Smooth muscle cell (in vitro differentiated cells): ENCODE measurements around the gene DLG2. TPM values are rescaled to one million over a fixed set of nuclear protein-coding genes. Genes with fewer than 3 reads are reported as not detected.

Experiments
- DNase-seq: peaks from one replicate; lab custom pipeline; 2025; ENCODE audit not compliant: unreplicated experiment; lab: John Stamatoyannopoulos, UW
- H2AFZ ChIP-seq: fragments of 200-600 bp; sonication (generic); 2 replicates; pipeline ENCODE4 v1.6.0; 2016; ENCODE audit warnings: antibody characterized with exemption, low read depth, mild to moderate bottlenecking
- H3F3A ChIP-seq: fragments of 200-600 bp; sonication (generic); 2 replicates; pipeline ENCODE4 v1.6.0; 2017; ENCODE audit warnings: antibody characterized with exemption, low read depth
- H3K27ac ChIP-seq: fragments of 200-600 bp; sonication (generic); 2 replicates; pipeline ENCODE4 v1.5.1; 2016; ENCODE audit warnings: low read depth, mild to moderate bottlenecking
- H3K27me3 ChIP-seq: fragments of 200-600 bp; sonication (generic); 2 replicates; pipeline ENCODE4 v1.6.1; 2016; ENCODE audit warnings: low read depth, mild to moderate bottlenecking
- H3K36me3 ChIP-seq: fragments of 200-600 bp; sonication (generic); 2 replicates; pipeline ENCODE4 v1.5.1; 2016; ENCODE audit warnings: low read depth
- H3K4me1 ChIP-seq: fragments of 200-600 bp; sonication (generic); 2 replicates; pipeline ENCODE4 v1.5.1; 2016; ENCODE audit warnings: low read depth
- H3K4me2 ChIP-seq: fragments of 200-600 bp; sonication (generic); 2 replicates; pipeline ENCODE4 v1.6.0; 2016; ENCODE audit warnings: mild to moderate bottlenecking
- H3K4me3 ChIP-seq: fragments of 200-600 bp; sonication (generic); 2 replicates; pipeline ENCODE4 v1.5.1; 2016; ENCODE audit warnings: mild to moderate bottlenecking
- H3K79me2 ChIP-seq: fragments of 200-600 bp; sonication (generic); 2 replicates; pipeline ENCODE4 v1.6.0; 2016; ENCODE audit warnings: low read depth, mild to moderate bottlenecking
- H3K9ac ChIP-seq: fragments of 200-600 bp; sonication (generic); 2 replicates; pipeline ENCODE4 v1.6.0; 2016; ENCODE audit warnings: low read depth
- H3K9me3 ChIP-seq: fragments of 200-600 bp; sonication (generic); replicated peaks from 2 replicates; pipeline ENCODE4 v1.5.1; 2016; ENCODE audit warnings: low read depth
- H4K20me1 ChIP-seq: fragments of 200-600 bp; sonication (generic); 2 replicates; pipeline ENCODE4 v1.6.0; 2016; ENCODE audit warnings: low read depth
- CTCF ChIP-seq: fragments of 200-600 bp; sonication (generic); IDR thresholded peaks from 2 replicates; pipeline ENCODE4 v1.5.1; 2017; ENCODE audit warnings: borderline replicate concordance, mild to moderate bottlenecking, antibody characterized with exemption; ENCODE audit not compliant: insufficient read depth, poor library complexity, severe bottlenecking
- WGBS: methylation state at CpG from one replicate; pipeline ENCODE4 v1.1.7; 2016; ENCODE audit warnings: low lambda C conversion rate; 5-methylcytosine and 5-hydroxymethylcytosine counted together
- polyA plus RNA-seq: library from polyadenylated mRNA; unstranded; fragments of >200 nt; fragmentation: Nextera tagmentation; extraction: Ambion mirVana; gene quantifications from 2 replicates; pipeline ENCODE4 v1.2.1, GENCODE V29; 2016
- total RNA-seq: library from RNA; depleted of rRNA; stranded (reverse); fragments of >200 nt; gene quantifications from 2 replicates; pipeline ENCODE4 v1.2.3, GENCODE V29; 2014

Gene DLG2
- total and polyA plus RNA-seq, 2 experiments from 2014 or later: 0.74 to 1.1 TPM

- Histone ChIP-seq H3K4me3 (no peak overlapping the region), H3K36me3 (no peaks in the 10 kb centered on the region), H3F3A (no peaks in the 10 kb centered on the region), H3K4me1 (no peaks in the 10 kb centered on the region), H3K79me2 (no peaks in the 10 kb centered on the region), H3K9ac (no peak overlapping the region), H2AFZ (no peak overlapping the region), H3K27ac (no peak overlapping the region), H4K20me1 (no peaks in the 10 kb centered on the region), H3K4me2 (no peak overlapping the region), H3K9me3 (no peaks in the 10 kb centered on the region), H3K27me3 (no peaks in the 10 kb centered on the region)
- no peak for DNase-seq
- 70% methylated on average over 3 of the region's 3 CpGs for WGBS
- TF ChIP-seq CTCF: no peak
Measured at GRCh38 chr11:85307366-85307765, 319.8 kb downstream of the DLG2 start.

GRCh38 chr11:85301895-85302678 is 325.1 kb downstream of the DLG2 start:
- Histone ChIP-seq H3K4me1 (no peaks in the 10 kb centered on the region), H3K9me3 (no peaks in the 10 kb centered on the region), H3F3A (no peaks in the 10 kb centered on the region), H3K27ac (no peak overlapping the region), H3K36me3 (no peaks in the 10 kb centered on the region), H3K9ac (no peak overlapping the region), H3K79me2 (no peaks in the 10 kb centered on the region), H3K27me3 (no peaks in the 10 kb centered on the region), H4K20me1 (no peaks in the 10 kb centered on the region), H2AFZ (no peak overlapping the region), H3K4me3 (no peak overlapping the region), H3K4me2 (no peak overlapping the region)
- TF ChIP-seq CTCF: no peak
- DNase-seq: no peak
- WGBS: 100% methylated on average over 1 of the region's 1 CpG

- TF ChIP-seq CTCF: no peak
- Histone ChIP-seq H3K27ac (no peak overlapping the region), H3K4me1 (no peaks in the 10 kb centered on the region), H3K27me3 (no peaks in the 10 kb centered on the region), H3K9ac (no peak overlapping the region), H3F3A (no peaks in the 10 kb centered on the region), H3K9me3 (no peaks in the 10 kb centered on the region), H4K20me1 (no peaks in the 10 kb centered on the region), H3K36me3 (no peaks in the 10 kb centered on the region), H3K4me3 (no peak overlapping the region), H3K4me2 (no peak overlapping the region), H3K79me2 (no peaks in the 10 kb centered on the region), H2AFZ (peak overlapping the region; percentile 45)
- no peak for DNase-seq
- WGBS: 31% methylated on average over 1 of the region's 1 CpG
Measured at GRCh38 chr11:85299258-85299942, 327.7 kb downstream of the DLG2 start.
